ENCODE data around the gene METAP1.
"Not testable (repeated sequence)": the region's sequence is repeated elsewhere in the genome, so short reads cannot be mapped to it uniquely, and the experiment has no call there.

The METAP1 gene

GRCh38 chr4:99061048-99061700 lies 65.7 kb downstream of the METAP1 start:
- DNase-seq = no peak

DNA sequence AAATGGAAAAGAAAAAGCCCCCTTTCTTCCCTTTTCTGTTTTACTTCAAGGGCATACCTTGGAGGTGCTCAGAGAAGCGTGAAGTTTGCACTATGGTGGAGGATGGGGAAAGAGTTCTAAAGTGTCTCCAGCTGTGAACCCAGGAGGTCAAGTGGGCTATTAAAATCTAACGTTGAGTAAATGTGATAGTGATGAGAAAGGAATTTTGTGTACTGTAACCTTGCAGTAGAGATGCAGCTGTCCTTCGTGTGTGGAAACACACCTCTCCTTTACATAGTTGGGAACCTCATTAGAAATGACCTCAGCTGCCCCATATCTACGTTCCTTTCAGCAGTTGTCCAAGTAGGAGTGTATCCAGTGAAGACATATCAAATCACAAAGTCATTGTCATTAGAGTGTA lies 66.6 kb downstream of the METAP1 start:
- DNase-seq = no peak

DNA sequence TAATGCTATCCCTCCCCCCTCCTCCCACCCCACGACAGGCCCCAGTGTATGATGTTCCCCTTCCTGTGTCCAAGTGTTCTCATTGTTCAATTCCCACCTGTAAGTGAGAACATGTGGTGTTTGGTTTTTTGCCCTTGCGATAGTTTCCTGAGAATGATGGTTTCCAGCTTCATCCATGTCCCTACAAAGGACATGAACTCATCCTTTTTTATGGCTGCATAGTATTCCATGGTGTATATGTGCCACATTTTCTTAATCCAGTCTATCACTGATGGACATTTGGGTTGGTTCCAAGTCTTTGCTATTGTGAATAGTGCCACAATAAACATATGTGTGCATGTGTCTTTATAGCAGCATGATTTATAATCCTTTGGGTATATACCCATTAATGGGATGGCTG lies 70.0 kb downstream of the METAP1 start:
- DNase-seq = not testable (repeated sequence)

GRCh38 chr4:99067617-99068016 lies 72.1 kb downstream of the METAP1 start:
- no peak for DNase-seq

DNA sequence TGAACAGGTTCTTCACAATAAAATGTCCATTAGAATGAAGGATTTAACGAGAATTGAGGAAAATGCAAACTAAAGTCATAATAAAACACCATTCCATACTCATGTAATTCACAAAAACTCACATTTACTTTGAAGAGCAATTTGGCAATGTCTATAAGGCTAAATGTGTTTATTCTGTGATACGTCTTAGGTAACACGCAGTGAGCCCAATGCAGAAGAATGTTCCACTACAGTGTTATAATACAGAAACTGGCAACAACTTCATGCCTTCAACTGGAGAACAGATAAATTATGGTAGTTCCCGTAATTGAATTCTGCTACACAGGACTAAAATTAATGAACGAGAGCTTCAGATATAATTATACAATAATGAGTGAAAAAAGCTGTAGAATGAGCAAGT lies 75.6 kb downstream of the METAP1 start:
- no peak for DNase-seq

GRCh38 chr4:99074816-99075215 lies 79.3 kb downstream of the METAP1 start:
- no peak for DNase-seq

- no peak for DNase-seq
These were observed 80.9 kb downstream of the METAP1 start for GRCh38 chr4:99076292-99076976.

- no peak for DNase-seq
These were observed 81.7 kb downstream of the METAP1 start for GRCh38 chr4:99077177-99077576.

- no peak for DNase-seq
These were observed 82.8 kb downstream of the METAP1 start for GRCh38 chr4:99078336-99078735.

DNA sequence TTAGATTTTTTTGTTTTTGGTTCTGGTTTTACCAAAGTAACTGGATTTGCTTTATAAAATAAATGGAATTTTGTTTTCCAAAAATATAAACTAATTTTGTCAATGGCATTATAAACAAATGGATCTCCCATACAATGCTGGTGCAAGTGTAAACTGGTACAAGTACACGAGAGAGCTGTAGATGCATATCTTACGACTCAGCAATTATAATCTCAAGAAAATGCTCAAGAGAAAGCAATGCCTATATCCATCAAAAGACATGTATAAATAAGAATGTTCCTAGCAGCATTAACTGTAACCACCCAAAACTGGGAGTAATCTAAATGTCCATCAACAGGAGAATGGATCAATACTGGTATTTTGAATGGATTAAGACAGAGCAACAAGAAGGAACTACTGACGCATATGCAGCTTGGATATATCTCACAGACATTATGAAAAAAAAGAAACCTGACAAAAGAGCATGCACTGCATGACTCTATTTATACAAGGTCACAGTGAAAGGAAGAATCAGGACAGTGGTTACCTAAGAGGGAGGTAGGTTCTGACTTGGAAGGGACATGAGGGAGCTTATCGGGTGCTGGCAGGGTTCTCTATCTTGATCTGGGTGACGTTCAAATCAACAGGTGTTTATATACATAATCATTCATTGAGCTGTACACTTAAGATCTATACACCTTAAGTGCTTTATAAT lies 83.6 kb downstream of the METAP1 start:
- DNase-seq = no peak

GRCh38 chr4:99079625-99080295 lies 84.2 kb downstream of the METAP1 start:
- DNase-seq = no peak

- DNase-seq = not testable (repeated sequence)
These were observed 85.3 kb downstream of the METAP1 start for GRCh38 chr4:99080869-99081268.

DNA sequence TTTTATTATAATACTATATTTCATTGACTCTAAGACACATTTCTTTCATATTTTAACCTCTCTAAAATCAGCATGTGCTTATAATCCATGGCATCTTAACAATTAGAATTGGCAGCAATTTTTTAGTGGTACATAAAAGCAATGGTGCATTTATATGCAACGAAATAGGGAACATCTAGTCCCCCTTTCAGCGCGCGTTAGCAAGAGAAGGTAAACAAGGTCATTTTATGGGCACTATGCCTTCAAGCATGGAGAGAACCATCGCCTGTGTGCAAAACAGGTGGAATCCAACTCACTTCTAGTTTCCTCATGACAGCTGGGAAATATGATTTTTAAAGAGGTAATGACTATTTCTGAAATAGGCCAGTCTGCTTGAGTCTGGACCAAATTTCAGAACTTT lies 86.7 kb downstream of the METAP1 start:
- DNase-seq = no peak

GRCh38 chr4:99084595-99084994 lies 89.1 kb downstream of the METAP1 start:
- no peak for DNase-seq

DNA sequence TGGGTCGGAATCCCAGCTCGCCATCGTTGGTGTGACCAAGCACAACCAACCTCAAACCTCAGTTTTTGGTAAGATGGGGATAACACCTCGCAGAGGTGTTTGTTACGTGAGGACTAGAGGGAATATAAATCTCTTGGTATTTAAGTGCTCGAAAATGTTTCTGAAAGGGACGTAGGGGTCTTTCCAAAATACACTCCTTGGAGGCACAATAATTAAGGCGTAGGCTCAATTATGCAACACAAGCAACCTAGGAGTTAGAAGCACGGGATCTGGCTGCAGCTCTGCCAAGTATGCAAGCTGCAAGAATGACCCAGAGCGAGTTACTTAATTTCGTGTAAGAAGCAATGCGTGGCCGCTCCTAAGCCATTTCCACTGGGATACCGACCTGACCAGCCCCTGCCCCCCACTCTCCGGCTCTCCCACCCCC lies 92.5 kb downstream of the METAP1 start:
- DNase-seq = peak; percentile 6

DNA sequence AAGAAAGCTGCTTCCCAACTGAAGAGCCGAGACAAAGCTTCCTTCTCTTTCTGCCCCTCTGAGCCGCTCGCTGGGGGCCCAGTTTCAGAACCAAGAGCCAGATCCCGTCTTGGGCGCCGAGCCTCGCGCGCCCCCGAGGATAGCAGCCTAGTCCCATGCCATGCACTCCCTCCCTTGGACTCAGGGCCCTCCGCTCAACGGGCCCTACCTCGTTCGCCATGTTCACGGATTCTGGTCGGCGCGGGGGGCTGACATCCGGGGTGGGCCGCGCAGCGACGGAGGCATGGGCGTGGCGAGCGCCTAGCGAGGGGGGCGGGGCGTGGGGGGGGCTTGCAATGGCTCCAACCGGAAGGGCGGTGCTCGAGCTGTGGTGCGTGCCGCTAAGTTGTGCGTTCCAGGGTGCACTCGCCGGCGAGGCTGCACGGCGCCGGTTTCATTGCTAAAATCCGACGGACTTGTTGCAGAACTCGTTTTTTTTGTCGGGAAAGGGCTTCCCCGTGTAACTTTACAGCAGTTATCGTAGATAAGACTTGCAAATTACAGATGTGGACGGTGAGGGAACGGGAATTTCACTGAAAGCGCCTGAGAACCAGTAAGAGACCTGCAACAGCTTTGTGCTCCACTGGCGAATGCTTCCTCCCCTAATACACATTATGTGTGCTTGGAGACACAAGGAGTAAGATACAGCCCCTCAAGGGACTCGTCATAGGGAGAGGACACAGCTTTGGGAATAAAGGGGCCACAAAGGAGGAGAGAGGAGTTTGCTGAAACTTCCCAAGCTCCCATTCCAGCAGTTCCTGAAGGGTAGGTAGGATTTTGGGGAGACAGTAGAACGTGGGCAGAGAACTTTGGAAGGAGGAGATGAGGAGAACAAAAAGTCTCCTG lies 93.2 kb downstream of the METAP1 start, which contains the start of gene ADH5:
Gene ADH5 (minus strand): TSS at position 308 of the 885 bp plus-strand sequence. CDS start 88 bp downstream, at position 220.
- DNase-seq = peak; percentile 92

GRCh38 chr4:99090481-99091215 lies 95.1 kb downstream of the METAP1 start:
- DNase-seq = no peak

GRCh38 chr4:99091216-99091575 lies 95.7 kb downstream of the METAP1 start:
- DNase-seq = no peak

DNA sequence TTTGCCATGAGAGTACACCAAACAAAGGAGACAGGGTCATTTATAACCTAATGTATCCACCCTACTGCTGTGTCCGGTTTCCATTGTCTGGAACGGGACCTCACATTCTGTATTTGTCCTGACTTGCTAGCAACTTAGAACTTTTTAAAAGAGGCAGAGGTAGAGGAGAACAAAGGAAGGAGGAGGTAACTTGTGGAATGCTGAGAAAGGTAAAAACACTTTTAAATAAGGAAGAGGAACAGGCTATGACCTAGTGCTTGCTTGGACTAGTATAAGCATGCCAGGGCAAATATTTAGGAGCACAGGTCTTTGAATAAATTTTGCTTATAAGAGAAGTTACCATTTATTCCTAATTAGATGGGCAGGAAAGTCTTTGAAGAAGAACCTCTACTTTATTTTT lies 96.3 kb downstream of the METAP1 start:
- DNase-seq = not testable (repeated sequence)

DNA sequence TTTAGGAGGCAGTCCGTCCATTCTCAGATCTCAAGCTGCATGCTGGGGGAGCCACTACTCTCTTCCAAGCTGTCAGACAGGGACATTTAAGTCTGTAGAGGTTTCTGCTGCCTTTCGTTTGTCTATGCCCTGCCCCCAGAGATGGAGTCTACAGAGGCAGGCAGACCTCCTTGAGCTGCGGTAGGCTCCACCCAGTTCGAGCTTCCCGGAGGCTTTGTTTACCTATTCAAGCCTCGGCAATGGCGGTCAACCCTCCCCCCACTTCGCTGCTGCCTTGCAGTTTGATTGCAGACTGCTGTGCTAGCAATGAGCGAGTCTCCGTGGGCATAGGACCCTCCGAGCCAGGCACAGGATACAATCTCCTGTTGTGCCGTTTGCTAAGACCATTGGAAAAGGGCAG lies 103.8 kb downstream of the METAP1 start:
- no peak for DNase-seq

- DNase-seq = not testable (repeated sequence)
These were observed 104.3 kb downstream of the METAP1 start for GRCh38 chr4:99099814-99100213.

GRCh38 chr4:99100876-99101275 lies 105.4 kb downstream of the METAP1 start:
- no peak for DNase-seq

Measured in stimulated activated CD4-positive, alpha-beta T cell treated with anti-CD3 and anti-CD28 coated beads, Interleukin-4, amount 100 ng/mL, for 24 hours (primary cell).